ENCODE results near the gene RGS6. TPM values are rescaled to one million over a fixed set of nuclear protein-coding genes. Genes with fewer than 3 reads are reported as not detected.

RGS6 gene
- total and polyA plus RNA-seq, 9 donors, result 3.7 to 9.3 (median 6.2) TPM

DNA sequence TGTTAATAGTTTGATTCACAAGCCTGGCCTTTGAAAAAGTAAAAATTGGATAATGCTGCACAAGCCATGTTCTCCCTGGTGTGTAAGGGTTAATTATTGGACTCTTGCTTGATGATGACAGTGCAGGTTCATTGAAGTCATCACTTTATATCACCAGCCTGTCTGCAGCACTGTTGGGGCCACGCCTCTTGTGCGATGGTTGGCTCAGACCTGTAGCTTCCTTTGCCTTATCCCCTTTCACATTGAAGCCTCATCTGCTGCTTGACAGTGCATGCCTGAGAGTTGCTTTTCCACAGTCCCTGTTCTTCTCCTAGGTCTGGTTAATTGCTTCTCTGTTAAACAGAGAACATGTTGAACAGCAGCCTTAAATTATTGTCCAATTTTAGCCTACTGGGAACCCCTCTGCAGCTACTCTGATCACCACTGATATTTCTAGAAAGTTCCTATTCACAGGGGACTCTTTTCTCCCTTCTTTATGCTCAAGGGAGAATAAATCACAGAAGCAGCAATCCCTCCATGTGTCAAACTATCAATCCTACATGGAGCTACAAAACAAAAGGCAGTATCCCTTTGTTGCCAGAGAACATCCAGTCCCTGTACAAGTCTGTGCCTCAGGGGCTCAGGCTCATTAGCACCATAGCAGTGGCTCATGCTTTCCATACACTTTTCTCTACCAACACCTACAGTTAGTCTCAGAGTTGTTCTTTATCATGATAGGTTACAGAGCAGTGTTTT lies 322.1 kb downstream of the RGS6 start:
- no peak for DNase-seq
- 67% methylated on average over 2 of the region's 2 CpGs for WGBS (ENCODE audit: insufficient coverage)
- no peaks in the 10 kb centered on the region for H3K36me3 ChIP-seq (ENCODE audit: control insufficient read depth, insufficient read depth, low read length)
- no peaks in the 10 kb centered on the region for H3K27me3 ChIP-seq (ENCODE audit: control insufficient read depth, insufficient read depth, low read length)
- no peak overlapping the region for H3K4me3 ChIP-seq (ENCODE audit: low read length)
- H3K9me3 ChIP-seq (replicated peaks; ENCODE audit: control insufficient read depth, low read depth, low read length), result no peaks in the 10 kb centered on the region
- H3K4me1 ChIP-seq (ENCODE audit: control insufficient read depth, insufficient read depth, low read length), result no peaks in the 10 kb centered on the region
- H3K27ac ChIP-seq (ENCODE audit: low read length), result no peak overlapping the region

DNA sequence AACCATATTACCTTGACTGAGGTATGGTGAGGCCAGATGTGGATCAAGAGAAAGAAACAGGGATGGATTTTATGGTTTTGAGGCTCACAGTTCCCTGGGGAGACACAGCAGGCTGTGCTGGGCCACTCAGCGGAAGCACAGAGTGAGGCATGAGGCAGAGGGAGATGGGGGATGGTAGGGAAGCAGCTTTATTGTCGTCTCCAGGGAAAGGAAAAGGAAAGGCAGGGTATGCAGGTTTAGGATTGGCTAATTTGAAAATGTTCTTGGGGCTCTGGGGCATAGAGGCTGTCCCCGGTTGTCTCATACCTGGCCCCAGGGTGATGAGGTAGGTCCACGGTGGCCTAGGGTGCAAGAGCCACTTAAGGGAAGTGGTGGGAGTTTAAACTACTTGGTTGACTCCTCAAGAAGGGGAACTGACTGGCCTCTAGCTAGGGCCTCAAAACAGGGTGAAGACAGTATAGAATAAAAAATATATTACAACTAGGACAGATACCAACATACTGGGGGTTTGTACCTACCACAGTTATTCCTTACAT lies 322.8 kb downstream of the RGS6 start:
- Histone ChIP-seq H3K27ac (ENCODE audit: low read length) (no peak overlapping the region), H3K36me3 (ENCODE audit: control insufficient read depth, insufficient read depth, low read length) (no peaks in the 10 kb centered on the region), H3K9me3 (replicated peaks; ENCODE audit: control insufficient read depth, low read depth, low read length) (no peaks in the 10 kb centered on the region), H3K4me3 (ENCODE audit: low read length) (no peak overlapping the region), H3K27me3 (ENCODE audit: control insufficient read depth, insufficient read depth, low read length) (no peaks in the 10 kb centered on the region), H3K4me1 (ENCODE audit: control insufficient read depth, insufficient read depth, low read length) (no peaks in the 10 kb centered on the region)
- DNase-seq, result no peak
- 55% methylated on average over 3 of the region's 4 CpGs for WGBS (ENCODE audit: insufficient coverage)

DNA sequence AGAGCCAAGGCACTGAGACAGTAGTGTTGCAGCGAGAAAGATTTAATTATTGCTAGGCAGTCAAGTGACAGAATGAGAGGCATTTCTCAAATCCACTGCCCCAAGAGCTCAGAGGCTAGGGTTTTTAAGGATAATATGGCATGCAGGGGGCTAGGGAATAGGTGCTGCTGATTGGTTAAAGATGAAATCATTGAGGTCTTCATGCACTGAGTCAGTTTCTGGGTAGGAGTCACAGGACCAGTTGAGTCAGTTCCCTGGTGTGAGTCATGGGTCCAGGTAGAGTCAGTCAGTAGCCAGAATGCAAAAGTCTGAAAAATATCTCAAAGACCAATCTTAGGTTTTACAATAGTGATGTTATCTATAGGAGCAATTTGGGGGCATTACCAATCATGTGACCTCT lies 323.8 kb downstream of the RGS6 start:
- no peak for DNase-seq
- Histone ChIP-seq H3K9me3 (replicated peaks; ENCODE audit: control insufficient read depth, low read depth, low read length) (no peaks in the 10 kb centered on the region), H3K4me1 (ENCODE audit: control insufficient read depth, insufficient read depth, low read length) (no peaks in the 10 kb centered on the region), H3K27me3 (ENCODE audit: control insufficient read depth, insufficient read depth, low read length) (no peaks in the 10 kb centered on the region), H3K27ac (ENCODE audit: low read length) (no peak overlapping the region), H3K36me3 (ENCODE audit: control insufficient read depth, insufficient read depth, low read length) (no peaks in the 10 kb centered on the region), H3K4me3 (ENCODE audit: low read length) (no peak overlapping the region)
- WGBS (ENCODE audit: insufficient coverage), result 100% methylated on average over 1 of the region's 1 CpG

DNA sequence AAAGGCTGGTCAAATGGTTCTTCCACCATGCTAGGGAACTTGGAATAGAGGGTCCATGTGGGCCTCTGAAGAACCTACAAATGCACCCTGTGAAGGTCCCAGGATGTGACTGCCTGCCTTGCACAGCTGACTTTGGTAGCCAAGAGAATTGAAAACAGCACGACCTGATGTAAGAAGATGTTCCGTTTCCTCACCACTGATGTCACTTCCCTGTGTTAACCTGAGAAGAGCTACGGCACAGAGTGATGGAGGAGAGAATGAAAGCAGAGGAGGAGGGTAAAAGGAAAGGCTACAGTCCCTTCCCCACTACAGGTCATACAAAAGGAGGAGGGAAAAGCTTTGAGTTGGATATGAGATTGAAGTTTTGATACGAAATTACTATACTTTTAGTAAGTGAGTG lies 328.8 kb downstream of the RGS6 start:
- Histone ChIP-seq H3K4me1 (ENCODE audit: control insufficient read depth, insufficient read depth, low read length) (no peaks in the 10 kb centered on the region), H3K4me3 (ENCODE audit: low read length) (no peak overlapping the region), H3K9me3 (replicated peaks; ENCODE audit: control insufficient read depth, low read depth, low read length) (no peaks in the 10 kb centered on the region), H3K36me3 (ENCODE audit: control insufficient read depth, insufficient read depth, low read length) (no peaks in the 10 kb centered on the region), H3K27me3 (ENCODE audit: control insufficient read depth, insufficient read depth, low read length) (no peaks in the 10 kb centered on the region), H3K27ac (ENCODE audit: low read length) (no peak overlapping the region)
- DNase-seq, result no peak
- 81% methylated on average over 3 of the region's 4 CpGs for WGBS (ENCODE audit: insufficient coverage)

DNA sequence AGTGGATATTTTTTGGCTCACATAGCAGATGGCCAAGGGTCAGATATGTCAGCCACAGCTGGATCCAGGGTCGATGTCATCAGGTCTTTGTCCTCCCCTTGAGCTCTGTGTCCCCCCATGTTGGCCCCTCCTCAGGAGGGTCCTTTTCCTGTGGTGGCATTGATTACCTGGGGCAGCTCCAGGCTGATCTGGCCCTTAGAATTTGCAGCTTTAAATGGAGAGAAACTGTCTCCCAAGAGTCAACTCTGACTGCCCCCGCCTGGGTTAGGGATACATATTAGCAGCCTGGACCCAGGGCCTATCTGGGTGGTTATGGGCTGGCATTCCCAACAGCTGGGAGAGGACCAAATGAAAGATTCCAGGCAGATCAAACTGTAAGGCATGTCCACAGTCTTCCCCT lies 330.5 kb downstream of the RGS6 start:
- H3K27ac ChIP-seq (ENCODE audit: low read length), result no peak overlapping the region
- H3K27me3 ChIP-seq (ENCODE audit: control insufficient read depth, insufficient read depth, low read length), result no peaks in the 10 kb centered on the region
- no peak overlapping the region for H3K4me3 ChIP-seq (ENCODE audit: low read length)
- no peaks in the 10 kb centered on the region for H3K9me3 ChIP-seq (replicated peaks; ENCODE audit: control insufficient read depth, low read depth, low read length)
- H3K36me3 ChIP-seq (ENCODE audit: control insufficient read depth, insufficient read depth, low read length), result no peaks in the 10 kb centered on the region
- 92% methylated on average over 2 of the region's 2 CpGs for WGBS (ENCODE audit: insufficient coverage)
- no peak for DNase-seq
- H3K4me1 ChIP-seq (ENCODE audit: control insufficient read depth, insufficient read depth, low read length), result no peaks in the 10 kb centered on the region

DNA sequence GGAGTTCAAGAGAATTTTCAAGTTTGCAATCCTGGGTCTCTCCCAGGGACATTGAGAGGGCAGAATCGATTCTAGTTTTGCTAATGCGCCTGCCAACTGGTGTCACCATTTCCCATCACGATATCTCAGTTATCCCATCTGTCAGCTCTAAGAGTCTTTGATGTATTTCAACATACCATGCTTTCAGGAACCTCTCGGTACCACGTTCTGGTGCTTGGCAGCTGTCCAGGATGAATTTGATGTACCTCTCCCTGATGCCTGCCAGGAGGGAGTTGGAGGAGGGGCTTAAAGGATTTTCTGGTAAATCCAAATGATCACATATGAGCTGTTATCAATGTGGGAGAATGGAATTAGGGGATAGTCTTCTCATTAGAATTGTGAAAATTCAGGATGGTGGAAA lies 332.5 kb downstream of the RGS6 start:
- Histone ChIP-seq H3K27me3 (ENCODE audit: control insufficient read depth, insufficient read depth, low read length) (no peaks in the 10 kb centered on the region), H3K36me3 (ENCODE audit: control insufficient read depth, insufficient read depth, low read length) (no peaks in the 10 kb centered on the region)

DNA sequence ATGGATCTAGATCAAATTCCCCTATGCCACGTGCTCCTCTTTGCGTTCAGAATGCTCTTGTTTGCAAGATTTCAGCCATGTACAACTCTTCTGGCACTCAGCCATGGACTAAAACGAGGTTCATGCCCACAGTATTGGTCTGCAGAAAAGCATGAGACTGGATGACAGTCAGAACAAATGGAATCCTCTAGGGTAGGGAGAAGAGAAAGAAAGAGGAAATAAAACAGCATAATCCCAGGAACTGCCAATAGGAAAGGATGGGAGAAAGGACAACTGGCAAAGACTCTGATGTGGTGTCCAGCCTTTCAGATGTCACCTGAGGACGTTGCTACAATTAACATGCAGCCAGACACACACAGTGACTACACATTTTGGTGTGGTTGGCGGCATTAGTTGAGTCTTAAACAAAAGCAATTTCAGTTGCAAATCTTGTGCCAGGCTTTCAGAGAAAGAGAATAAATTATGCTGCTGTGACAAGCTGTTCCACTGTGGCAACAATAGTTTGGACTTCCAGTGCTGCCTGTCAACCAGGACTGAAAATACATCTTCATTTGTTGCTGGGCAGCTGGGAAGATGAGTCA lies 338.0 kb downstream of the RGS6 start:
- no peaks in the 10 kb centered on the region for H3K27me3 ChIP-seq (ENCODE audit: control insufficient read depth, insufficient read depth, low read length)
- no peaks in the 10 kb centered on the region for H3K36me3 ChIP-seq (ENCODE audit: control insufficient read depth, insufficient read depth, low read length)
- H3K4me1 ChIP-seq (ENCODE audit: control insufficient read depth, insufficient read depth, low read length), result no peaks in the 10 kb centered on the region
- no peaks in the 10 kb centered on the region for H3K9me3 ChIP-seq (replicated peaks; ENCODE audit: control insufficient read depth, low read depth, low read length)
- no peak overlapping the region for H3K4me3 ChIP-seq (ENCODE audit: low read length)
- WGBS (ENCODE audit: insufficient coverage), result 48% methylated on average over 3 of the region's 5 CpGs
- no peak overlapping the region for H3K27ac ChIP-seq (ENCODE audit: low read length)
- no peak for DNase-seq

More for the DNA sequence above, 332.5 kb downstream of the RGS6 start:
- H3K4me1 ChIP-seq (ENCODE audit: control insufficient read depth, insufficient read depth, low read length), result no peaks in the 10 kb centered on the region
- WGBS (ENCODE audit: insufficient coverage), result 69% methylated on average over 3 of the region's 5 CpGs
- H3K4me3 ChIP-seq (ENCODE audit: low read length), result no peak overlapping the region
- H3K9me3 ChIP-seq (replicated peaks; ENCODE audit: control insufficient read depth, low read depth, low read length), result no peaks in the 10 kb centered on the region
- no peak for DNase-seq
- H3K27ac ChIP-seq (ENCODE audit: low read length), result no peak overlapping the region

DNA sequence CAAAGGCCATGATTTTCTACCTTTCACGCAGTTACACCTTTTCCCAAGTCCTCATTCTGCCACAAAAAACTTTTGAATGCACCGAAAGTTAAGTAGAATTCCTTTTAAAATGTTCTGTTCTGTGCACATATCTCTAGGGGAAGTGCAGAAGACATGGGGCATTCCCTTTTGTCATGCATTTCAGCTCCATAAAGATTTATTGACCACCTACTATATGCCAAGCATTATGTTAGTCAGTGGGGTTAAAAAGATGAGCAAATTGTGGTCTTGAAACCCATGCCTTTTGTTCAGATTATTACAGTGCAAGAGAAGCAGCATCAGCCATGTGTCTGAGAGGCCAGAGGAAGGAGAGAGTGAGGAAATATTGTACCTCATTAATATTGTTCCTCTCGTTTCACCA lies 338.5 kb downstream of the RGS6 start:
- WGBS (ENCODE audit: insufficient coverage), result no CpG with 5 or more reads among the region's 3 CpGs
- Histone ChIP-seq H3K36me3 (ENCODE audit: control insufficient read depth, insufficient read depth, low read length) (no peaks in the 10 kb centered on the region), H3K27me3 (ENCODE audit: control insufficient read depth, insufficient read depth, low read length) (no peaks in the 10 kb centered on the region), H3K9me3 (replicated peaks; ENCODE audit: control insufficient read depth, low read depth, low read length) (no peaks in the 10 kb centered on the region), H3K27ac (ENCODE audit: low read length) (no peak overlapping the region), H3K4me3 (ENCODE audit: low read length) (no peak overlapping the region), H3K4me1 (ENCODE audit: control insufficient read depth, insufficient read depth, low read length) (no peaks in the 10 kb centered on the region)
- no peak for DNase-seq

DNA sequence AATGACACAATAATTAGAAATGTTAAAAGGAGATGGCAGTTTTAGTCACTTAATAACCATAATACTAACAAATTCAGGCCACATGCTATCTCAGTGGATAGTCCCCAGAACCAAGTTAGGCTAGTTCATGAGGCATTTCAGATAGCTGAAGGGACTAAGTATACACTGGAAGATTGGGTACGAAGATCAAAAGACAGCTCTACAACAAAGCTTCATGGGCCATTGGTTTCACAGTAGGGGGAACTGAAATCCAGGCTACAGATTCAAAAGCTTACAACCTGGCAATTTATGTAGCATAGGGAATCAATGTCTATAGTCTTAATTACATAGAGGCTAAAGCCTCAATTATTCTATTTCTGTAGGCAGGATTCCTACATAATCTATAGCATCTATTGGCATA lies 343.0 kb downstream of the RGS6 start:
- WGBS (ENCODE audit: insufficient coverage), result no CpG with 5 or more reads among the region's 1 CpG
- H3K36me3 ChIP-seq (ENCODE audit: control insufficient read depth, insufficient read depth, low read length), result no peaks in the 10 kb centered on the region
- no peaks in the 10 kb centered on the region for H3K9me3 ChIP-seq (replicated peaks; ENCODE audit: control insufficient read depth, low read depth, low read length)
- H3K27ac ChIP-seq (ENCODE audit: low read length), result no peak overlapping the region
- H3K4me1 ChIP-seq (ENCODE audit: control insufficient read depth, insufficient read depth, low read length), result no peaks in the 10 kb centered on the region
- no peaks in the 10 kb centered on the region for H3K27me3 ChIP-seq (ENCODE audit: control insufficient read depth, insufficient read depth, low read length)
- no peak overlapping the region for H3K4me3 ChIP-seq (ENCODE audit: low read length)
- no peak for DNase-seq

DNA sequence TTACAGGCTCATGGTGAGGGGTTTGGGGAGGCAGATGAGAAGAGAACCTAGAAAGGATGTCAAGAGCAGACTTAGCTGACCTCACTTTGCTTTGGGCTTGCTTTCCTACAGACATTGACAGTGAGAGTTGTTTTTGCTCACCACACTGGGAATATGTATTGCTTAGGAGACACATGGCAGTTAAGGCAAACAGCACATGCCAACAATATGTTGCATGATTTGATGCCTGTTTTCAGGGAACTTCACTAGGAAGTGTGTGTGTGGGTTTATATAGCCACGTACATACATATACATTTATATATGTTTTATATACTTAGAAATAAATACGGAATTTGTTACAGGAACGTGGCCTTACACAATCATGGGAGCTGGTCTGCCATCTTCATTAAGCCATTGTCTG lies 346.1 kb downstream of the RGS6 start:
- Histone ChIP-seq H3K27me3 (ENCODE audit: control insufficient read depth, insufficient read depth, low read length) (no peaks in the 10 kb centered on the region), H3K27ac (ENCODE audit: low read length) (no peak overlapping the region), H3K9me3 (replicated peaks; ENCODE audit: control insufficient read depth, low read depth, low read length) (peaks cover under 1% of the 10 kb centered on the region), H3K4me3 (ENCODE audit: low read length) (no peak overlapping the region), H3K36me3 (ENCODE audit: control insufficient read depth, insufficient read depth, low read length) (no peaks in the 10 kb centered on the region), H3K4me1 (ENCODE audit: control insufficient read depth, insufficient read depth, low read length) (no peaks in the 10 kb centered on the region)
- DNase-seq, result no peak
- WGBS (ENCODE audit: insufficient coverage), result no CpG with 5 or more reads among the region's 3 CpGs
